Stimulated activated CD8-positive, alpha-beta memory T cell treated with anti-CD3 and anti-CD28 coated beads, Interleukin-4, amount 100 ng/mL, for 48 hours (primary cell): ENCODE data around the gene ZNF628.
"Not testable (repeated sequence)": the region's sequence is repeated elsewhere in the genome, so short reads cannot be mapped to it uniquely, and the experiment has no call there.

ENCODE experiments used
- DNase-seq: peaks from one replicate; pipeline ENCODE4 v3.0.0-alpha.2; 2020

Gene ZNF628

GRCh38 chr19:55476100-55476775 lies at the start of gene ZNF628:
Gene ZNF628, plus strand, starts transcription at chr19:55476617. Its CDS starts 3,294 bp downstream, at chr19:55479911.
- DNase-seq, result peak; percentile 98

GRCh38 chr19:55431183-55431582 lies 45.2 kb upstream of the ZNF628 start:
- no peak for DNase-seq

- no peak for DNase-seq
Observed at GRCh38 chr19:55432241-55432959, 44.0 kb upstream of the ZNF628 start.

GRCh38 chr19:55433292-55433691 lies 43.1 kb upstream of the ZNF628 start:
- DNase-seq, result no peak

- no peak for DNase-seq
Observed at GRCh38 chr19:55434356-55434919, 42.0 kb upstream of the ZNF628 start.

GRCh38 chr19:55435020-55435419 lies 41.4 kb upstream of the ZNF628 start:
- DNase-seq, result no peak

- DNase-seq, result no peak
Observed at GRCh38 chr19:55436847-55437246, 39.6 kb upstream of the ZNF628 start.

- peak; percentile 56 for DNase-seq
Observed at GRCh38 chr19:55437410-55437809, 39.0 kb upstream of the ZNF628 start.

- no peak for DNase-seq
Observed at GRCh38 chr19:55439052-55439451, 37.4 kb upstream of the ZNF628 start.

GRCh38 chr19:55440411-55441105 lies 35.9 kb upstream of the ZNF628 start:
- DNase-seq, result peak; percentile 67

GRCh38 chr19:55441319-55441691 lies 35.1 kb upstream of the ZNF628 start:
- DNase-seq, result no peak

GRCh38 chr19:55441692-55442321 lies 34.6 kb upstream of the ZNF628 start:
- peak; percentile 50 for DNase-seq

GRCh38 chr19:55442372-55442961 lies 34.0 kb upstream of the ZNF628 start:
- DNase-seq, result no peak

- no peak for DNase-seq
Observed at GRCh38 chr19:55443045-55443823, 33.2 kb upstream of the ZNF628 start, which contains the start of gene SHISA7. Gene SHISA7, minus strand, starts transcription at chr19:55443300. Its CDS starts 437 bp downstream, at chr19:55442863.

GRCh38 chr19:55443824-55444480 lies 32.5 kb upstream of the ZNF628 start:
- DNase-seq, result no peak

GRCh38 chr19:55444646-55445045 lies 31.8 kb upstream of the ZNF628 start:
- DNase-seq, result no peak

- DNase-seq, result no peak
Observed at GRCh38 chr19:55446060-55446459, 30.4 kb upstream of the ZNF628 start.

GRCh38 chr19:55447421-55448174 lies 28.8 kb upstream of the ZNF628 start:
- DNase-seq, result no peak

GRCh38 chr19:55448175-55448490 lies 28.3 kb upstream of the ZNF628 start:
- not testable (repeated sequence) for DNase-seq

- no peak for DNase-seq
Observed at GRCh38 chr19:55449469-55449868, 26.9 kb upstream of the ZNF628 start.
